ENCODE data around the gene SAP30. TPM values are rescaled to one million over a fixed set of nuclear protein-coding genes. Genes with fewer than 3 reads are reported as not detected.

SAP30 gene
- polyA plus RNA-seq, 1 donor (not counting 4 experiments of a cell fraction or from before 2014, with no cell fraction given): 12.9 TPM

DNA sequence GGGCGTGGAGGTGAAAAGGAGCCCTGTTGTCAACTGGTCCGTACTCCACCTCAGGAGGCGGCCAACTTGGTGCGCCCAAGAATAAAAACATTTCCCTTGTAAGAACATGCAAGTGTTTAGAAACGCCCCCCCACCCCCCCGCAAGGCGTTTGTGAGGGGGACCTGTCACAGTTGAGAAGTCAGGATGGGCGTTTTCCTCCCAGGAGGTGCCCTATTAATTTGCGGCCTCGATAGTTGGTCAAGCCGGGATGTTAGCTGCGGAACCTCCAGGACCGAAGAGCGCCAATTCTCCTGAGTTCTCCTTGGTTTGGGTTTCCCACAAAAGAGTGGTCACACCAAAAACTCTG is 651 bp upstream of the SAP30 start:
- no peaks in the 10 kb centered on the region for H3K27me3 ChIP-seq (ENCODE audit: control insufficient read depth, extremely low read depth, insufficient read depth, low read length)
- H3K27ac ChIP-seq (ENCODE audit: control insufficient read depth, insufficient read depth, low read length): peak overlapping the region; percentile 69
- peaks cover 18% of the 10 kb centered on the region for H3K4me1 ChIP-seq (ENCODE audit: control insufficient read depth, extremely low read depth, insufficient read depth, low read length)
- no peak for FAIRE-seq
- H2AFZ ChIP-seq (ENCODE audit: control insufficient read depth, low read length): peak overlapping the region; percentile 93
- no peak for TF ChIP-seq EZH2 (IDR thresholded peaks at IDR 0.05; ENCODE audit: low read length)
- TF ChIP-seq CTCF (optimal IDR thresholded peaks at IDR 0.05 in 1 of 3, IDR thresholded peaks at IDR 0.05 in 1 of 3, conservative IDR thresholded peaks at IDR 0.05 in 1 of 3; ENCODE audit: extremely low read depth in 1 of 3, insufficient read depth in 2 of 3, low read length in 3 of 3): no peak
- dilution Hi-C loops (cut with MboI; ENCODE audit: extremely low pct_ligation_motif_present, low sequenced_read_pairs): no loop called here
- peak overlapping the region; percentile 73 for H3K4me2 ChIP-seq (ENCODE audit: control insufficient read depth, extremely low read depth, insufficient read depth, low read depth, low read length)
- H3K4me3 ChIP-seq (ENCODE audit: control insufficient read depth in 2 of 3, extremely low read depth in 1 of 3, insufficient read depth in 2 of 3, low read depth in 1 of 3, low read length in 3 of 3): peak overlapping the region; percentile 55 to 91 (median 69)
- H3K36me3 ChIP-seq (ENCODE audit: control insufficient read depth in 2 of 2, extremely low read depth in 1 of 2, insufficient read depth in 2 of 2, low read length in 2 of 2): no peaks in the 10 kb centered on the region
- no peaks in the 10 kb centered on the region for H3K9me3 ChIP-seq (ENCODE audit: control insufficient read depth, low read depth, low read length)
- peak overlapping the region; percentile 74 for H3K9ac ChIP-seq (ENCODE audit: control insufficient read depth, extremely low read depth, insufficient read depth, low read length)
- H3K9me1 ChIP-seq (ENCODE audit: control insufficient read depth, extremely low read depth, insufficient read depth, low read length): no peaks in the 10 kb centered on the region
- peaks cover 10% of the 10 kb centered on the region for H3K79me2 ChIP-seq (ENCODE audit: control insufficient read depth, insufficient read depth, low read length)
- no peak for DNase-seq (ENCODE audit: low read depth, low spot score)
- H4K20me1 ChIP-seq (ENCODE audit: control insufficient read depth, extremely low read depth, insufficient read depth, low read length): no peaks in the 10 kb centered on the region

DNA sequence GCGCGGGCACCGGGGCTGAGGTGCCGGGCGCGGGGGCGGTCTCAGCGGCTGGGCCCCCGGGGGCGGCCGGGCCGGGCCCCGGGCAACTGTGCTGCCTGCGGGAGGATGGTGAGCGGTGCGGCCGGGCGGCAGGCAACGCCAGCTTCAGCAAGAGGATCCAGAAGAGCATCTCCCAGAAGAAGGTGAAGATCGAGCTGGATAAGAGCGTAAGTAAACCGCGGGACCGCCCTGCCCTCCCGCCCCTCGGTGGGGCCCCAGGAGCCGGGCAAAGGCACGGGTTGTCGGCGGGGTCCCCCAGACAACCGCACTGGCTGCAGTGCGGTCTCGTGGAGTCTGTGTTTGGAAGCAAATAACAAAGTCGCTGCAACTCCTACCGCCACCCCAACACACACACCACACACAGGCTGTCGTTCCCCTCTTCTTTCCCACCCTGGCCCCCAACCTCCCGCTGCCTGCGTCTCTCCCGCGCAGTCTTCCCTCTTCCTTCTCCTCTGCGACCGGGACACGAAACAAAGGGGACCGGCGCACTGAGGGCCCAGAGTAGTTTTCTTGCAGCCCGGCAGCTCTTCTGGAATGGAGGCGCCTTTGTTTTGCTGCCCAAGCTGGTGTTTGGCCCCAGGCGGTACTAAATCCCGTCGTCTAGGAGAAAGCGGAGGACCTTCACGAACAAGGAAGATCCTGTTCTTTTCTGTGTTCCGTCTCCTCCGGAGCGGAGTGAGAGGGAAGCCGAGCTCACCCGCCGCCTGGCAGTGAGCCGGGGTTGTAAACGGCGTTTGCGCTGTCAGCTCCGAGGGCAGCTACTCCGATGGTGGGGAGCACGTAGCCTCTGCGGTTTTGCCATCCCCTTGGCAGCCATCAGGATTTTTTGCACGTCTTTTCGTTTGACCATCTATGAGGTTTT is 788 bp downstream of the SAP30 start:
- Histone ChIP-seq H3K9ac (ENCODE audit: control insufficient read depth, extremely low read depth, insufficient read depth, low read length) (peak overlapping the region; percentile 73), H3K79me2 (ENCODE audit: control insufficient read depth, insufficient read depth, low read length) (peaks cover 13% of the 10 kb centered on the region), H3K27me3 (ENCODE audit: control insufficient read depth, extremely low read depth, insufficient read depth, low read length) (no peaks in the 10 kb centered on the region), H3K36me3 (ENCODE audit: control insufficient read depth in 2 of 2, extremely low read depth in 1 of 2, insufficient read depth in 2 of 2, low read length in 2 of 2) (no peaks in the 10 kb centered on the region), H3K4me1 (ENCODE audit: control insufficient read depth, extremely low read depth, insufficient read depth, low read length) (peaks cover 18% of the 10 kb centered on the region), H3K27ac (ENCODE audit: control insufficient read depth, insufficient read depth, low read length) (peak overlapping the region; percentile 48), H3K9me1 (ENCODE audit: control insufficient read depth, extremely low read depth, insufficient read depth, low read length) (no peaks in the 10 kb centered on the region), H3K4me3 (ENCODE audit: control insufficient read depth in 2 of 3, extremely low read depth in 1 of 3, insufficient read depth in 2 of 3, low read depth in 1 of 3, low read length in 3 of 3) (peak overlapping the region; percentile 90 to 96 (median 91)), H2AFZ (ENCODE audit: control insufficient read depth, low read length) (peak overlapping the region; percentile 96), H3K9me3 (ENCODE audit: control insufficient read depth, low read depth, low read length) (no peaks in the 10 kb centered on the region), H3K4me2 (ENCODE audit: control insufficient read depth, extremely low read depth, insufficient read depth, low read depth, low read length) (peak overlapping the region; percentile 77), H4K20me1 (ENCODE audit: control insufficient read depth, extremely low read depth, insufficient read depth, low read length) (no peaks in the 10 kb centered on the region)
- dilution Hi-C loops (cut with MboI; ENCODE audit: extremely low pct_ligation_motif_present, low sequenced_read_pairs): no loop called here
- TF ChIP-seq EZH2 (IDR thresholded peaks at IDR 0.05; ENCODE audit: low read length) (no peak), CTCF (optimal IDR thresholded peaks at IDR 0.05 in 1 of 3, IDR thresholded peaks at IDR 0.05 in 1 of 3, conservative IDR thresholded peaks at IDR 0.05 in 1 of 3; ENCODE audit: extremely low read depth in 1 of 3, insufficient read depth in 2 of 3, low read length in 3 of 3) (no peak)
- FAIRE-seq (peak; percentile 64), DNase-seq (ENCODE audit: low read depth, low spot score) (no peak)

Data from keratinocyte (primary cell).